CD14-positive monocyte (primary cell): Measurements from ENCODE around the gene TAS2R42. TPM values are rescaled to one million over a fixed set of nuclear protein-coding genes. Genes with fewer than 3 reads are reported as not detected.

ENCODE experiments used
- DNase-seq, 3 donors: peaks; one replicate each; pipeline ENCODE4 v3.0.0-alpha.2; 2011 to 2022
- H2AFZ ChIP-seq: 2 replicates; pipeline ENCODE4 v1.6.0; 2012; ENCODE audit warnings: mild to moderate bottlenecking, low read depth, low read length, inconsistent platforms; ENCODE audit not compliant: insufficient read depth, poor library complexity, severe bottlenecking
- H3K27ac ChIP-seq, 2 donors: 1 replicate in 1 of 2; 2 replicates in 1 of 2; pipeline ENCODE4 v1.5.1; 2012 to 2013; ENCODE audit warnings: low read length in 2 of 2, control low read depth in 1 of 2, inconsistent platforms in 1 of 2, low read depth in 1 of 2, mild to moderate bottlenecking in 1 of 2
- H3K27me3 ChIP-seq, 2 donors: one replicate each; pipeline versions ENCODE4 v1.6.0 to v1.6.1; 2011 to 2013; ENCODE audit warnings: low read length in 2 of 2; ENCODE audit not compliant: control insufficient read depth in 2 of 2, insufficient read depth in 2 of 2
- H3K36me3 ChIP-seq, 2 donors: replicated peaks in 1 of 2; 1 replicate in 1 of 2; 2 replicates in 1 of 2; pipeline versions ENCODE4 v1.5.1 to v1.6.1; 2012 to 2013; ENCODE audit warnings: low read length in 2 of 2, control low read depth in 1 of 2, inconsistent platforms in 1 of 2, mild to moderate bottlenecking in 1 of 2; ENCODE audit not compliant: insufficient read depth in 2 of 2, control insufficient read depth in 1 of 2
- H3K4me1 ChIP-seq, 2 donors: 1 replicate in 1 of 2; 2 replicates in 1 of 2; pipeline versions ENCODE4 v1.5.1 to v1.6.1; 2012 to 2013; ENCODE audit warnings: low read length in 2 of 2, control low read depth in 1 of 2, inconsistent platforms in 1 of 2, mild to moderate bottlenecking in 1 of 2, moderate library complexity in 1 of 2; ENCODE audit not compliant: insufficient read depth in 2 of 2, control insufficient read depth in 1 of 2
- H3K4me2 ChIP-seq: replicated peaks from 2 replicates; pipeline ENCODE3; 2012; ENCODE audit warnings: low read length, moderate library complexity, mild to moderate bottlenecking; ENCODE audit not compliant: poor library complexity, severe bottlenecking; ENCODE audit errors: extremely low read depth
- H3K4me3 ChIP-seq, 3 experiments: fragments of 200-600 bp in 1 of 3; sonication (generic) in 1 of 3; replicated peaks in 1 of 3; 1 replicate in 2 of 3; 2 replicates in 1 of 3; pipeline ENCODE4 v1.5.1; 2011 to 2013; ENCODE audit warnings: low read length in 3 of 3, mild to moderate bottlenecking in 3 of 3, control low read depth in 2 of 3, low read depth in 2 of 3, inconsistent platforms in 1 of 3, moderate library complexity in 1 of 3
- H3K79me2 ChIP-seq: 2 replicates; pipeline ENCODE4 v1.6.0; 2012; ENCODE audit warnings: mild to moderate bottlenecking, control low read depth, inconsistent platforms, low read length, moderate library complexity; ENCODE audit not compliant: insufficient read depth
- H3K9ac ChIP-seq: 2 replicates; pipeline ENCODE4 v1.6.0; 2017; ENCODE audit warnings: low read length, mild to moderate bottlenecking; ENCODE audit not compliant: insufficient read depth, poor library complexity, severe bottlenecking
- H3K9me3 ChIP-seq, 2 donors: replicated peaks in 1 of 2; 1 replicate in 1 of 2; 2 replicates in 1 of 2; pipeline versions ENCODE4 v1.5.1 to v1.6.1; 2012 to 2013; ENCODE audit warnings: low read length in 2 of 2, control low read depth in 1 of 2; ENCODE audit not compliant: control insufficient read depth in 1 of 2, insufficient read depth in 1 of 2
- H4K20me1 ChIP-seq: 2 replicates; pipeline ENCODE4 v1.6.0; 2012; ENCODE audit warnings: mild to moderate bottlenecking, low read length, control low read depth, moderate library complexity; ENCODE audit not compliant: insufficient read depth
- H3K27ac Mint-ChIP-seq, 7 donors: one replicate each; pipeline ENCODE4 v1.8.0; 2020; ENCODE audit warnings: mild to moderate bottlenecking in 7 of 7, mixed read lengths in 7 of 7, moderate library complexity in 6 of 7, inconsistent platforms in 2 of 7
- H3K27me3 Mint-ChIP-seq, 3 donors: one replicate each; pipeline ENCODE4 v1.8.0; 2021 to 2022; ENCODE audit warnings: low read depth in 3 of 3, mild to moderate bottlenecking in 3 of 3, mixed read lengths in 3 of 3, moderate library complexity in 3 of 3, inconsistent platforms in 1 of 3
- H3K36me3 Mint-ChIP-seq, 2 donors: one replicate each; pipeline ENCODE4 v1.8.0; 2020; ENCODE audit warnings: mixed read lengths in 2 of 2, inconsistent platforms in 1 of 2, mild to moderate bottlenecking in 1 of 2
- H3K4me1 Mint-ChIP-seq: one replicate; pipeline ENCODE4 v1.8.0; 2020; ENCODE audit warnings: mild to moderate bottlenecking, mixed read lengths
- H3K4me3 Mint-ChIP-seq, 2 donors: one replicate each; pipeline ENCODE4 v1.8.0; 2020; ENCODE audit warnings: mild to moderate bottlenecking in 2 of 2, mixed read lengths in 2 of 2, moderate library complexity in 1 of 2
- H3K9me3 Mint-ChIP-seq, 7 donors: one replicate each; pipeline ENCODE4 v1.8.0; 2020 to 2022; ENCODE audit warnings: mixed read lengths in 7 of 7, mild to moderate bottlenecking in 6 of 7, moderate library complexity in 6 of 7, inconsistent platforms in 2 of 7
- CTCF ChIP-seq: fragments of 200-600 bp; IDR thresholded peaks from one replicate; pipeline ENCODE4 v1.8.0; 2022; ENCODE audit warnings: antibody characterized with exemption, mild to moderate bottlenecking
- WGBS: methylation state at CpG from one replicate; pipeline ENCODE4 v1.1.5; 2013; ENCODE audit warnings: missing lambda C conversion rate; ENCODE audit not compliant: insufficient coverage; 5-methylcytosine and 5-hydroxymethylcytosine counted together
- intact Hi-C, 2 donors: fragments of 100-400 bp; cut with micrococcal nuclease; formaldehyde crosslinking; loops; one replicate each; pipeline versions ENCODE4 v1.15.0 to v1.15.1; 2023
- polyA plus RNA-seq, 3 donors: library from polyadenylated mRNA; depleted of rRNA in 1 of 3; unstranded in 2 of 3; stranded (reverse) in 1 of 3; fragments of 300-500 nt in 2 of 3; fragments of >200 nt in 1 of 3; fragmentation: Illumina TruSeq in 2 of 3; gene quantifications; 1 replicate in 2 of 3; 2 replicates in 1 of 3; pipeline ENCODE4 v1.2.3, GENCODE V29; 2012 to 2021

TAS2R42 gene
- polyA plus RNA-seq, 3 donors: not detected

- no peaks in the 10 kb centered on the region for H3K9me3 ChIP-seq
- no peak overlapping the region for H3K4me3 ChIP-seq
- H3K27me3 ChIP-seq: no peaks in the 10 kb centered on the region
- peak; percentile 55 for TF ChIP-seq CTCF
- Mint-ChIP-seq H3K27ac (no peak overlapping the region), H3K9me3 (peaks cover 0 to 1% (median 0%) of the 10 kb centered on the region in 7 donors), H3K36me3 (no peaks in the 10 kb centered on the region), H3K27me3 (peaks cover 0 to 3% (median 0%) of the 10 kb centered on the region in 3 donors), H3K4me1 (no peaks in the 10 kb centered on the region), H3K4me3 (no peak overlapping the region)
- H4K20me1 ChIP-seq: no peaks in the 10 kb centered on the region
- H3K9ac ChIP-seq: no peak overlapping the region
- no peak overlapping the region for H3K27ac ChIP-seq
- intact Hi-C loops: loop anchor here in 1 of 2 donors (10.0 kb wide), 1 partner anchor 256 kb away; no protein-coding TSS in a partner anchor
- WGBS: no CpG with 5 or more reads among the region's 5 CpGs
- H3K36me3 ChIP-seq: no peaks in the 10 kb centered on the region
- H3K79me2 ChIP-seq: no peaks in the 10 kb centered on the region
- no peaks in the 10 kb centered on the region for H3K4me1 ChIP-seq
- H2AFZ ChIP-seq: no peak overlapping the region
- DNase-seq: peak in 1 of 3 donors; percentile 5
- no peak overlapping the region for H3K4me2 ChIP-seq
These were observed 41.7 kb upstream of the TAS2R42 start for GRCh38 chr12:11228296-11228879.

- no peaks in the 10 kb centered on the region for H3K9me3 ChIP-seq
- H2AFZ ChIP-seq: no peak overlapping the region
- no peak overlapping the region for H3K9ac ChIP-seq
- 98% methylated on average over 4 of the region's 4 CpGs for WGBS
- H3K4me2 ChIP-seq: no peak overlapping the region
- no peaks in the 10 kb centered on the region for H3K79me2 ChIP-seq
- Mint-ChIP-seq H3K4me1 (no peaks in the 10 kb centered on the region), H3K9me3 (peaks cover 0 to 5% (median 0%) of the 10 kb centered on the region in 7 donors), H3K27ac (no peak overlapping the region), H3K27me3 (peaks cover 0 to 3% (median 0%) of the 10 kb centered on the region in 3 donors), H3K4me3 (no peak overlapping the region), H3K36me3 (no peaks in the 10 kb centered on the region)
- H4K20me1 ChIP-seq: no peaks in the 10 kb centered on the region
- H3K27me3 ChIP-seq: no peaks in the 10 kb centered on the region
- H3K4me1 ChIP-seq: no peaks in the 10 kb centered on the region
- TF ChIP-seq CTCF: no peak
- no peaks in the 10 kb centered on the region for H3K36me3 ChIP-seq
- no peak overlapping the region for H3K4me3 ChIP-seq
- H3K27ac ChIP-seq: no peak overlapping the region
- DNase-seq: no peak
- intact Hi-C loops: loop anchor here in 1 of 2 donors (10.0 kb wide), 1 partner anchor 257 kb away; no protein-coding TSS in a partner anchor
These were observed 40.6 kb upstream of the TAS2R42 start for GRCh38 chr12:11227373-11227772.
